Ramos (cell line): ENCODE results near the gene TNP1.

Source experiments
- in situ Hi-C: fragments of 300-500 bp; cut with MboI; formaldehyde crosslinking; loops from one replicate; pipeline ENCODE4 v1.14.3; 2022; ENCODE audit warnings: low sequenced_read_pairs; ENCODE audit not compliant: unreplicated experiment

The TNP1 gene

GRCh38 chr2:216877085-216877484, 17.2 kb upstream of the TNP1 start:
- in situ Hi-C loops, result no loop called here

DNA sequence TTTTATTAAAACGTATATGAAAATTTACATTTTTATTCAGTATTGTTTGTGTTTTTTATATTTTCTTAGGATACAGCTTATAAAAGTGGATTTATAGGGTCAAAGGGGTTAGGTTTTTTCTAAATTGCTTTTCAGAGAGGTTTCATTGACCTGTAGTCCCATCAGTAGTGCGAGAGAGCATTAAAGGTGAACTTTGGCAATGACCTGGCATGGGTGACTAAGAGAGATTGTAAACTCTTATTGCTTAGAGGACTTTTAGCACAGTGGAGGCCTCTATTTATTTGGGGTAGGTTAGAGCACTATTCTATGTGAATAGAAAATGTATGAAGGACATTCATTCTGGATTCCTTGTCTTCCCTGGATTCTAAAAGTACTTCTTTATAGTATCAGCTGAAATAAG, 16.0 kb upstream of the TNP1 start:
- in situ Hi-C loops, result no loop called here

- in situ Hi-C loops, result no loop called here
Measured at GRCh38 chr2:216873573-216873972, 13.7 kb upstream of the TNP1 start.

DNA sequence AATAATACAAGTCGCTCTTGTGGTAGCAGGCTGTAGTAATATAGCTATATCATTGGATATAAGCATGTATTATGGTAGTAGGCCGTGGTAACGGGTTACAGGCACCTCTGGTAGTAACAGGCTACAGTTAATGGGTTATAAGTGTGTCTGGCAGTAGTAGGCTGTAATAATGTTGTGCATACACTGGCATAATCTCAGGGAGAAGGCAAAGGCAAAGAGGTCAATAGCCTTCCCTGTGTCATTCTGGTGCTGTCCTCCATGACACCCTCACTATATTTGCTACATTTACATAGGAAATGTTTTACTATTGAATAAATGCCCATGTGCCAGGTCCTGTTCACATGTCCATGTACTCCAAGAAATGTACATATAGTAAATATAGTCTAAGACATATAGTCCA, 12.8 kb upstream of the TNP1 start:
- in situ Hi-C loops, result no loop called here

DNA sequence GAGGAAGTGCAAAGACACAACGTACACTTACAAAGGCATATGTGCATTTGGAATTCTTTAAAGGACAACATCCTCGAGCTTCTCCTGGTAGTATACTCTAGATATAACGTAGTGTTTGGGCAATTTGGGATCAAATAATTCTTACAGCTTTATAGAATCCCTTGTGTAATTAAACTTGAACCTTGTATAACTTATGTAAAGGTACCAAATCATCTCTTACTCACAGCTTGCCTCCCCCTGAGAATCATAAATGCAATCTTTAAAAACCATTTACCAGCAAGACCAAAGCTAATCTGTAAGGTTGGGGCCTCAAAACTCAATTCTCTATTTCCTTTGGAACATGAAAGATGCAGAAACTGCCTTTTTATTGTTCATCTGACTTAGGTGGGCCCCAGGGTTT, 12.2 kb upstream of the TNP1 start:
- in situ Hi-C loops, result no loop called here

DNA sequence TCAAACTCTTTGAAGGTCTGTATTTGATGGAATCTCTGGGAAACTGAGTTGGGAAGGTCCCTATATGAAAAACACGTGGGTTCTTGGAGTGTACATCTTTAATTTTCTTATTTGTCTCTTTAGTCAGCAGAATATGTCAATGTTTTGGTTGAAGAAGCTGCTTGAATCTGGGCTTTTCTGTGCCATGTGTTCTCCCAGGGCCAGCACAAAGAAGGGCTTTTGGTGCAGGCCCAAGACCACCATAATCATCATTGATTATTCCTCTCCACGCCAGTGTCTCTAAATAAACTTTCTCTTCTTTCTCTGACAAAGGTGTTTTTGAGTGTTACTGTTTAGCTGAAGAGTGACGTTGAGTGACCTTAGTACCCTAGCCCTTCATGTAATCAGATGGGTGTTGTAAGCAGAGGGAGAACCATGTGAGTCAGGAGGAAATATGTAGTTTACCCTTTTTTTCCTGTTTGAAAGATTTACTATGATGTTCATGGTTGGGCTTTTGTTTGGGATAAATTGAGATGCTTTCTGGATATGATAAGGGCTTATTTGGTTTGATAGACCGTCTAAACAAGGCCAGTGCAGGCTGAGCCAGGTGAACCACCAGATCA, 11.6 kb upstream of the TNP1 start:
- in situ Hi-C loops, result no loop called here

- in situ Hi-C loops, result no loop called here
Measured at GRCh38 chr2:216870508-216871332, 10.9 kb upstream of the TNP1 start.

GRCh38 chr2:216866515-216867095, 6.7 kb upstream of the TNP1 start:
- in situ Hi-C loops, result no loop called here

GRCh38 chr2:216865658-216866057, 5.8 kb upstream of the TNP1 start:
- in situ Hi-C loops, result no loop called here

GRCh38 chr2:216863946-216864345, 4.1 kb upstream of the TNP1 start:
- in situ Hi-C loops, result no loop called here

DNA sequence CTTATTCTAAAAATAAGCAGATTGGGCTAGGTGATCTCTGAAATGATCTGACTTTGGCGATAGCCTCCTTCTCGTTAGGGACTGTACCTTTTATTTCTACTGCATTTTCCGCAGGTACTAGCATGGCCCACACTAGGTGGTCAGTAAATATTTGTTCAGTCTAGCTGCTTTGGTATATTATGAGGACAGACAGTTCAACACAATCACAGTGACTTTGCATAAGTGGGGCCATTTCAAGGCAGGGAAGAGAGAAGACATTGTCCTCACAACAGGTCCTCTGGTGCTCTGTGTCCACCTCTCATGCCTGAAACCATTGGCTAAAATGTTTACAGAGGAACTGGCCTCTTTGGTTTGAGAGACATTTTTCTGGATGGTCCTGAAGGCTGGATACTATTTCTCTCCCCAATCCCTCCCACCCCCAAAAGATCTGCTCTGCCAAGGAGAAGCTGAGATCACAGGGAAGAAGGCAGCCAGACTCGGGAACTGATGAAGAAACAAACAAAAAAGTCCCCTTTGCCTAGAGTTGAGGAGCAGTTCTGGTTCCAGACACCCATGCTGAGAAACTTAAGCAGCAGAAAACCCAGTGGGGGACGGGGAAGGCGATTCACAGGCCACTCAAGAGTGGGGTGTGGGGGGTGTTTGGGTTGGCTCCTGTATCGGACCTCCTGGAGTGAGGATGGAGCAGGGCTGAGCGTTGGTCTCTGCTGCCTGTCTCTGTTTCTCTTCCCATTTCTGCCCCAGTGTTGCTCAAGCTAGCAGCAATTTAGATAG, 2.9 kb upstream of the TNP1 start:
- in situ Hi-C loops, result no loop called here

DNA sequence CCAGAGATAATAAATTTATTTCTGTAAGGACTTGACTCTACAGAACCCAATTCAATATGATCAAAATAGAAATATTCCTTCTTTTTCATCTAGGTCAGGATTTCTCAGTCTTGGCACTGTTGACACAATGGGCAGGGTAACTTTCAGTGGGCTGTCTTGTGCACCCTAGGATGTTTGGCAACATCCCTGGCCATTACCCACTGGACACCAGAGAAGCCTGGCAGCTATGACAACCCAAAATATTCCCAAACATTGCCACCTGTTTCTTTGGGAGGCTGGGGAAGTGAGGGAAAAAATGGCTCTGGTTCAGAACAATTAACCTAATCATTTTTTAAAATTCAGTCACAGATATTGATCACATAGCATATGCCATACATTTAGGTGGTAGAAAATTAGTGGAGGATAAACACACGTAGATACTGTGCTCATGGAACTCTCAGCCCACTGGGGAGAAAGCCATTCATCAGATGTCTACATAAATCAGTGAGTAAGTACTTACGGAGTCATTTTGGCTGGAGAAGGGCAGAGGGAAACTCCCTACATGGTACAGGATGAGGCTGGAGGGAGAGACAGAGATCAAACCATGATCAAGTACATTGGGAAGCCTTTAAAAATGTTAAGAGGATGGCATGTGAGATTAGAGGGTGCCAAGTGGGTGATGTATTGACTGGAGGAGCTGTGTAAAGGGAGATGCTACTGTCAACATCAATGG, 718 bp upstream of the TNP1 start:
- in situ Hi-C loops, result no loop called here

- in situ Hi-C loops, result no loop called here
Measured at GRCh38 chr2:216858312-216858711, 1.6 kb downstream of the TNP1 start.

DNA sequence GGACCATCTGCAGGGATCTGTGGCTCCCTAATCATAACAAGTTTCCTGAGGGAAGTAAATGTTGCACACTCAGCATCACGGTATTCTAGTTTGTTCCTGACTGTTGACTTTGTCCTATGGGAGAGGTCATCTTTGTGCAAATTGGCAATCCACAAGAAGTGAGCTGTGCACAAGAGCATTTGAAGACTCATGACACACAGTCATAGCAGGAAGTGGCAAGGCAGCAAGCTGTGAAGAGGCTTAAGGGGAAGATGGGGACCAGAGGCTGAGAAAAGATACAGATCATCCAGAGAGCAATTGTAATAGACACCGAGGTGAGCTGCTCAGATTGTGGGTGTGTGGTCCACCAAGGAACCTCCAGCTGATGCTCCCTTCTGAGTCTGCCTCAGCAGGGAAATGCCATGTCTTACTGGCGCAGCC, 2.7 kb downstream of the TNP1 start:
- in situ Hi-C loops, result no loop called here

DNA sequence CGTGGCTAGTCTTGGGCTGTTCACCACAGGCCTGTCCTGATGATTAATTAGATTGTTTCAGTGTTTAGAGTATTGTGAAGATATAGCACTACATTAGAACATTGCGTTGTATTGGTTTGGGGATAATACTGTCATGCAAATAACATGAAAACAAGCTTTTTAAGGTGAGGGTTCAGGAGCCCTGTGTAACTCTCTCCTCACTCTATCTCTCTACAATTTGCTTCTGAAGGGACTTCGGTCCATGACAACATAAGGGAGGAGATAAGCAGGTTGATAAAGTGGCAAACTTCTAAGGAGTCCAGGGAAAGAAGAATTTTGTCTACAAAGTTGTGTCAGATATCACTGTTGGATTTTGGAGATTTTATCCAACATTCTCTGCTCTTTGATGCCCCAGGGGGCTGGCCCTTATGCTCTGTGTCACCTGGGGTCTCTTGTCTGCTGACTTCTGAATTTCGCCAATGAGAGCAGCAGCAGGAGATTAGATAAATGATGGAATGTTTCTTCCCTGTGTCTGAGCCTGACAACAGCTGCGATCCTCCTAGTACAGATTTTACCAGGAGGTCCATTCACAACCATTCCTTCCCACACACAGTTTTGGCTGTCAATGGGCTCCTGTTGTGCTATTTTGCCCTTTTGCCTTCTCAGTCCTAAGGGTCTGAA, 3.3 kb downstream of the TNP1 start:
- in situ Hi-C loops, result no loop called here

GRCh38 chr2:216855605-216856004, 4.3 kb downstream of the TNP1 start:
- in situ Hi-C loops, result no loop called here

GRCh38 chr2:216855079-216855478, 4.8 kb downstream of the TNP1 start:
- in situ Hi-C loops, result no loop called here

DNA sequence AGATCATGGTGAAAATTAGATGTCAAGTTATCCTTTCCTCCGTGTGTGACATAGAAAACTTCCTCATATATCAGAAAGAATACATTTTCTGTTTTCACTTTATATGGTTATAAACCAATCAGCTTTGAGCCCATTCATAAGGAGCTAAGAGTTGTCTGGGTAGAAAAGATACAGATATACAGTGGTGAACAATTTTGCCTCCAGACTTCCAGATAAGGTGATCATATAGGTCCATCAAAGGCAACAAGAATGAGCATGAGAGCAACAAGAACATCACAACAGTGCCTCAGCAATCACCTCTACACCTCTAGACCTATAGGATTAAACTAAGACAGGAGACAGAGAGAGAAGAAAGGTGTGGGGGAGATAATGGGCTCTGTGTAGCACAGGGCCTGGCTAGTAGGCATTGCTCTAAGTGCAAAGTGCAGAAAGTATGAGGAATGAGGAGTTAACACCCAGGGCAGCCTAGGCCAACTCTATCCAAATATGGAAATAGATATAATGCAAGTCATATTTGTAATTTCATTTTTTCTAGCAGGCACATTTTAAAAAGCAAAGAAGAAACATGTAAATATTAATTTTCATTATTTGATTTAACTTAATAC, 8.3 kb downstream of the TNP1 start:
- in situ Hi-C loops, result no loop called here

GRCh38 chr2:216850665-216851322, 9.1 kb downstream of the TNP1 start:
- in situ Hi-C loops, result no loop called here
